HCT116 (cell line): ENCODE results near the gene VEZF1.
A peak's percentile ranks its signal among the peaks of the same experiment; 100 is the strongest.

ENCODE experiments used
- ELF1 ChIP-seq: IDR thresholded peaks from 2 replicates; pipeline ENCODE4 v1.6.1; 2012; ENCODE audit warnings: low read depth, borderline replicate concordance
- EZH2 ChIP-seq: fragments of 200-600 bp; sonication (generic); IDR thresholded peaks from 2 replicates; pipeline ENCODE4 v1.6.1; 2017; ENCODE audit warnings: antibody characterized with exemption, mixed run types
- EZH2phosphoT487 ChIP-seq: fragments of 200-600 bp; IDR thresholded peaks from 2 replicates; pipeline ENCODE4 v1.6.1; 2018; ENCODE audit warnings: antibody characterized with exemption, borderline replicate concordance
- JUND ChIP-seq: IDR thresholded peaks from 2 replicates; pipeline ENCODE4 v1.6.1; 2012
- POLR2A ChIP-seq: IDR thresholded peaks from 2 replicates; pipeline ENCODE4 v1.7.0; 2011; ENCODE audit warnings: borderline replicate concordance; ENCODE audit not compliant: insufficient read depth, insufficient read length; ENCODE audit errors: extremely low read depth
- SP1 ChIP-seq: IDR thresholded peaks from 2 replicates; pipeline ENCODE4 v1.6.1; 2012; ENCODE audit warnings: low read depth
- TF ChIP-seq, protein P1 (sequence below), 3 experiments: fragments of 200-600 bp in 1 of 3; sonication (generic) in 1 of 3; IDR thresholded peaks in 2 of 3; conservative IDR thresholded peaks in 1 of 3; 2 replicates each; pipeline ENCODE4 v1.5.1; 2012 to 2017; ENCODE audit warnings: low read depth in 2 of 3, low read length in 2 of 3, antibody characterized with exemption in 1 of 3, borderline replicate concordance in 1 of 3, control low read depth in 1 of 3, mild to moderate bottlenecking in 1 of 3, mixed read lengths in 1 of 3, mixed run types in 1 of 3, moderate library complexity in 1 of 3; ENCODE audit not compliant: insufficient read depth in 1 of 3

DNA sequence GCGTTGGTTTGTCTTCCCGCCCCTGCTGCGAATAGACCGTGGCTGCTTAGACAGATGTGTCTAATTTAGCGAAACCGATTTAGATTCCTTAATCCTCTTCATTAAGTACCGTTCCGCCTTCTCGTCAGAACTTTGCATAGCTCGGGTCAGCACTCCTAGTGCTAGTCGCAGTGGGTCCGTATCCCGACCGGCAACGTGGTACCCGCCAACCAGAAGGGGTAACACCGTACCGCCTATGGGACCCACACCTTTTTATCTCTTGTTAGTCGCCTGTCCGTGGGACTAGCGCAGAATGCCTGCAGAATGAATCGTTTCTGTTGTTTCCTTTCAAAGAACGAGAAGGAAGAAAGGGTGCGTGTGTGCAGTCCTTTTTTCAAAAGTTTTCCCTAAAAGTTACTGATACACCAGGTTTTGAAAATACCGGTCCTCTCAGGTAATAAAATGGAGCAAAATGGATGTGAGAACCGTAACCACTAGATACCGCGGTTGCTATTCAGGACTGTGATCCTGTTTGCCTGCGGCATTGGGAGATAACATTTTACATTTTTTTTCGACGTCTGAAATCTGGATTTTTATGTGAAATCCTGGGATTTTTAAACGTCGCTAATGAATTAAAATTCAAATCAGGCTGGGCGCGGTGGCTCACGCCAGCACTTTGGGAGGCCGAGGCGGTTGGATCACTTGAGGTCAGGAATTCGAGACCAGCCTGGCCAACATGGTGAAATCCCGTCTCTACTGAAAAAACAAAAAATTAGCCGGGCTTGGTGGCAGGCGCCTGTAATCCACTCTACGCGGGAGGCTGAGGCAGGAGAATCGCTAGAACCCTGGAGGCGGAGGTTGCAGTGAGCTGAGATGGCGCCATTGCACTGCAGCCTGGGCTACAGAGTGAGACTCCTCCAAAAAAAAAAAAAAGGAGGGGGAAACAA, 20.0 kb upstream of the VEZF1 start:
- TF ChIP-seq, protein P1, sequence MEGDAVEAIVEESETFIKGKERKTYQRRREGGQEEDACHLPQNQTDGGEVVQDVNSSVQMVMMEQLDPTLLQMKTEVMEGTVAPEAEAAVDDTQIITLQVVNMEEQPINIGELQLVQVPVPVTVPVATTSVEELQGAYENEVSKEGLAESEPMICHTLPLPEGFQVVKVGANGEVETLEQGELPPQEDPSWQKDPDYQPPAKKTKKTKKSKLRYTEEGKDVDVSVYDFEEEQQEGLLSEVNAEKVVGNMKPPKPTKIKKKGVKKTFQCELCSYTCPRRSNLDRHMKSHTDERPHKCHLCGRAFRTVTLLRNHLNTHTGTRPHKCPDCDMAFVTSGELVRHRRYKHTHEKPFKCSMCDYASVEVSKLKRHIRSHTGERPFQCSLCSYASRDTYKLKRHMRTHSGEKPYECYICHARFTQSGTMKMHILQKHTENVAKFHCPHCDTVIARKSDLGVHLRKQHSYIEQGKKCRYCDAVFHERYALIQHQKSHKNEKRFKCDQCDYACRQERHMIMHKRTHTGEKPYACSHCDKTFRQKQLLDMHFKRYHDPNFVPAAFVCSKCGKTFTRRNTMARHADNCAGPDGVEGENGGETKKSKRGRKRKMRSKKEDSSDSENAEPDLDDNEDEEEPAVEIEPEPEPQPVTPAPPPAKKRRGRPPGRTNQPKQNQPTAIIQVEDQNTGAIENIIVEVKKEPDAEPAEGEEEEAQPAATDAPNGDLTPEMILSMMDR (IDR thresholded peaks at IDR 0.05 in 2 of 3, conservative IDR thresholded peaks at IDR 0.05 in 1 of 3; ENCODE audit: borderline replicate concordance in 1 of 3, insufficient read depth in 1 of 3, low read depth in 2 of 3, low read length in 2 of 3): no peak
- no peak for TF ChIP-seq EZH2phosphoT487
- no peak for TF ChIP-seq POLR2A
- TF ChIP-seq EZH2: no peak
- TF ChIP-seq ELF1: no peak
- no peak; the same call in 1 of the 2 replicates for TF ChIP-seq SP1
- TF ChIP-seq JUND: 0 out of 2 replicates have a peak, but pooled peaks have one; percentile 9
